ENCODE results near the gene RTP5.

Gene RTP5

DNA sequence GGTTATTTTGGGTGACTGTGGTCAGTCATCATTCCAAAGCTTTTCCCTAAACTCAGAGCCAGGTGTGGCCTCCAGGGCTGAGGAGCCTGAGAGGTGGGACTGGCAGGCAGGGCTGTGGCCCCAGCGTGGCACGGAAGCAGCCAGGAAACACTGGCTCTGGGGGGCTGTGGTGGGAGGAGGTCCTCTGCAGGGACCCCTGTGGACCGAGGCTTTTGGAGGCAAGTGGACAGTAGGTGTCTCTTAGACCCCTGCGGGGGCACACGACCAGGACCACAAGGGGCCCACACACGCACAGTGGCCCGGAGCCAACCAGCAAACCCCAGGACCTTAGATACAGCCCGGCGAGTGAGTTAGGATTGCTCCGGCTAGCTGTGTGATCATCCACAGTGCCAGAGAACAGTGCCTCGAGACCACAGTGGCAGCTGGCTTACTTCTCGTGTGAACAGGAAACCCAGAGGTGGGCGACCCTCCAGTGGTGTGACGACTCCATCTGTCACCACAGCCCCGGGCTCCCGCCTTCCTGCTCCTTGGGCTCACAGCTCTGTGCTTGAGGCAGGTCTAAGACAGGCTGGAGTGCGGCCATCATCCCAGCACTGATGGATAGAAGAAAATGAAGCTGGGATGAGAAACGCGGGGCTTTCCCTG is 1.6 kb upstream of the RTP5 start:
- TF ChIP-seq, protein P1, sequence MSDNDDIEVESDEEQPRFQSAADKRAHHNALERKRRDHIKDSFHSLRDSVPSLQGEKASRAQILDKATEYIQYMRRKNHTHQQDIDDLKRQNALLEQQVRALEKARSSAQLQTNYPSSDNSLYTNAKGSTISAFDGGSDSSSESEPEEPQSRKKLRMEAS (IDR thresholded peaks at IDR 0.05; ENCODE audit: low read depth, low read length), result no peak
- TF ChIP-seq, protein P2, sequence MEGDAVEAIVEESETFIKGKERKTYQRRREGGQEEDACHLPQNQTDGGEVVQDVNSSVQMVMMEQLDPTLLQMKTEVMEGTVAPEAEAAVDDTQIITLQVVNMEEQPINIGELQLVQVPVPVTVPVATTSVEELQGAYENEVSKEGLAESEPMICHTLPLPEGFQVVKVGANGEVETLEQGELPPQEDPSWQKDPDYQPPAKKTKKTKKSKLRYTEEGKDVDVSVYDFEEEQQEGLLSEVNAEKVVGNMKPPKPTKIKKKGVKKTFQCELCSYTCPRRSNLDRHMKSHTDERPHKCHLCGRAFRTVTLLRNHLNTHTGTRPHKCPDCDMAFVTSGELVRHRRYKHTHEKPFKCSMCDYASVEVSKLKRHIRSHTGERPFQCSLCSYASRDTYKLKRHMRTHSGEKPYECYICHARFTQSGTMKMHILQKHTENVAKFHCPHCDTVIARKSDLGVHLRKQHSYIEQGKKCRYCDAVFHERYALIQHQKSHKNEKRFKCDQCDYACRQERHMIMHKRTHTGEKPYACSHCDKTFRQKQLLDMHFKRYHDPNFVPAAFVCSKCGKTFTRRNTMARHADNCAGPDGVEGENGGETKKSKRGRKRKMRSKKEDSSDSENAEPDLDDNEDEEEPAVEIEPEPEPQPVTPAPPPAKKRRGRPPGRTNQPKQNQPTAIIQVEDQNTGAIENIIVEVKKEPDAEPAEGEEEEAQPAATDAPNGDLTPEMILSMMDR (IDR thresholded peaks at IDR 0.05; ENCODE audit: low read depth, low read length), result no peak
- no peak for TF ChIP-seq MYC (IDR thresholded peaks at IDR 0.05; ENCODE audit: low read depth, low read length)
- TF ChIP-seq POLR2A (IDR thresholded peaks at IDR 0.05; ENCODE audit: extremely low read depth, insufficient read length), result no peak
- no peak overlapping the region for H3K4me3 ChIP-seq (ENCODE audit: low read depth, low read length)
- no peak for DNase-seq (ENCODE audit: low read depth)

DNA sequence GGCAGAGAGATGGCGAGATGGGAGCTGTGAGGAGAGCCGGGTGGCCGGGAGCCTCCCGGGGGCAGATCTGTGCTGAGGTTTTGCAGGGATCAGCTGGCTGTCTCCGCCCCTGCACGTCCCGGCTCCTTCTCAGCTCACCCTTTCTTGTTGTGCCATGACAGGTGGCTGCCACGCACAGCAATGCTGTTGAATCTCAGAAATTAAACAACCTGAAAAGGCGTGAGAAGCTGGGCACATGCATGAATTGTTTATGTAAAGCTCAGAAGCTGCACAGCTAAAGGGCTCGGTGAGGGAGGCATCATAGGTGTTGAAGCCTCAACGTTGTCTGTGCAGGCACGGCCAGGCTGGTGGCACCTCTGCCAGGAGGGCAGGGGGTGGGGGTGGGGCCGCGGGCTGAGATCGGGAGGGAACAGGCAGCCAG is 858 bp upstream of the RTP5 start:
- TF ChIP-seq, protein P2 (IDR thresholded peaks at IDR 0.05; ENCODE audit: low read depth, low read length), result no peak
- no peak for TF ChIP-seq POLR2A (IDR thresholded peaks at IDR 0.05; ENCODE audit: extremely low read depth, insufficient read length)
- TF ChIP-seq, protein P1 (IDR thresholded peaks at IDR 0.05; ENCODE audit: low read depth, low read length), result no peak
- no peak for TF ChIP-seq MYC (IDR thresholded peaks at IDR 0.05; ENCODE audit: low read depth, low read length)
- DNase-seq (ENCODE audit: low read depth), result no peak
- no peak overlapping the region for H3K4me3 ChIP-seq (ENCODE audit: low read depth, low read length)

DNA sequence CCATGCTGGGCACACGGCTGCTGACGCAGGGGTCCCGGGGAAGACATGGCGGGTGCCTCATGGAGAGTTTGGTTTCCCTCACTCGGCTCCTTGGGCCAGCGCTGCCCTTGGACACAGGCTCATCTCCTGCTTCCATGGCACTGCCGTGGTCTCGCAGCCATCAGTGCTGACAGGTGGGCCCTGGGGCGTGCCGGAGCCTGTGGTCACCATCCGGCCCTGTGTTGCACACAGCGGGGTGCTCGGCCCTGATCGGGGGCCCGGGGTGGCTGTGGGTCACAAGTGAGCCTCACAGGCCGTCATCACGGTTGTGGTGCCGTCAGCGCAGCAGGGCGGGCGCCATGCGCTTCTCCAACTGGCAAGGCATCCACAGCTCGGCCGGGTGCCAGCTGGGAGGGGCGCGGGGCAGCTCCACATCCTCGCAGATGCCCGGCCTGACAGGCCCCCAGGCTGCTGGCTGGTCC is 582 bp downstream of the RTP5 start:
- TF ChIP-seq, protein P1 (IDR thresholded peaks at IDR 0.05; ENCODE audit: low read depth, low read length), result no peak
- TF ChIP-seq POLR2A (IDR thresholded peaks at IDR 0.05; ENCODE audit: extremely low read depth, insufficient read length), result no peak
- TF ChIP-seq, protein P2 (IDR thresholded peaks at IDR 0.05; ENCODE audit: low read depth, low read length), result no peak
- TF ChIP-seq MYC (IDR thresholded peaks at IDR 0.05; ENCODE audit: low read depth, low read length), result no peak
- no peak for DNase-seq (ENCODE audit: low read depth)
- no peak overlapping the region for H3K4me3 ChIP-seq (ENCODE audit: low read depth, low read length)

DNA sequence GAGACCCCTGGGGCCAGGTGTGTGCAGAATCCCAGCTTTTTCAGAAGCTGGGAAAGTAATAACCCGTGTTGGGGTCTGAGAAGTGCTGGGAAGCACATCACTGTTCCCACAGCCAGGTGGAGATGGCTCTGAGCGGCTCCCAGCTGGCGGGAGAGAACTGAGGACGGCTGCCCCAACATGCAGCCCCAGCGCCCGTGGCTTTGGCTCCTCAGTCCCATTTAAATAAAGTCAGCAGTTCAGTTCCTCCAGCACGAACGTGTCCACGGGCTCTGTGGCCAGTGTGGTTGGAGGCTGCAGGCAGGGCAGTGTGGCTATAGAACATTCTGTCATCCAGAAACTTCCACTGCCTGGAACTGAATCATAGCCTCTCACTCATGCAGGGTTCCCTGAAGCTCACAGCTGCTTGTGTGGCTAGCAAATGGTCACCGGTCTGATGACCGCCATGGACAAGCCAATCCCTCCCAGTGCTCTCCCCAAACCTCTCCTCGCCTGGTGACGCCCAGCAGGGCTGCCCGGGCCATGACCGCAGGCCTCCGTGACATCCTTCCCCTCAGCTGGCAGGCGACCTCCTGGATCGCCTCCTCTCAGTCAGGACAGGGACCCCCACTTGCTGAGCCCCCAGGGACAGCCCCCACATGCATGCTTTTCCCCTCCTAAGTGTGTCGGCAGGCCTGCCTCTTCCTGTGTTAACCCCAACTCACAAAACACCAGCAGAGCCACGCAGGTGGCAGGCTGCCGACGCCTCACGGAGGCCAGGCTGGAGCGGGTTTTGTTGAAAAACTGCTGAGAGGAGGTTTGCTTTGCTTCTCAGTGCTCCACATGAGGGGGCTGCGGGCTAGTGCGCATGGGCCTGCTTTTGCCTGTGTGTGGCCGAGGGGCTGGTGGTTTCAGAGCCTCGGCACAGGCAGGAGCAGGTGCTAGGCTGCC is 1.3 kb downstream of the RTP5 start:
- no peak overlapping the region for H3K4me3 ChIP-seq (ENCODE audit: low read depth, low read length)
- DNase-seq (ENCODE audit: low read depth), result no peak
- TF ChIP-seq, protein P1 (IDR thresholded peaks at IDR 0.05; ENCODE audit: low read depth, low read length), result no peak
- TF ChIP-seq, protein P2 (IDR thresholded peaks at IDR 0.05; ENCODE audit: low read depth, low read length), result no peak
- TF ChIP-seq MYC (IDR thresholded peaks at IDR 0.05; ENCODE audit: low read depth, low read length), result no peak
- no peak for TF ChIP-seq POLR2A (IDR thresholded peaks at IDR 0.05; ENCODE audit: extremely low read depth, insufficient read length)

DNA sequence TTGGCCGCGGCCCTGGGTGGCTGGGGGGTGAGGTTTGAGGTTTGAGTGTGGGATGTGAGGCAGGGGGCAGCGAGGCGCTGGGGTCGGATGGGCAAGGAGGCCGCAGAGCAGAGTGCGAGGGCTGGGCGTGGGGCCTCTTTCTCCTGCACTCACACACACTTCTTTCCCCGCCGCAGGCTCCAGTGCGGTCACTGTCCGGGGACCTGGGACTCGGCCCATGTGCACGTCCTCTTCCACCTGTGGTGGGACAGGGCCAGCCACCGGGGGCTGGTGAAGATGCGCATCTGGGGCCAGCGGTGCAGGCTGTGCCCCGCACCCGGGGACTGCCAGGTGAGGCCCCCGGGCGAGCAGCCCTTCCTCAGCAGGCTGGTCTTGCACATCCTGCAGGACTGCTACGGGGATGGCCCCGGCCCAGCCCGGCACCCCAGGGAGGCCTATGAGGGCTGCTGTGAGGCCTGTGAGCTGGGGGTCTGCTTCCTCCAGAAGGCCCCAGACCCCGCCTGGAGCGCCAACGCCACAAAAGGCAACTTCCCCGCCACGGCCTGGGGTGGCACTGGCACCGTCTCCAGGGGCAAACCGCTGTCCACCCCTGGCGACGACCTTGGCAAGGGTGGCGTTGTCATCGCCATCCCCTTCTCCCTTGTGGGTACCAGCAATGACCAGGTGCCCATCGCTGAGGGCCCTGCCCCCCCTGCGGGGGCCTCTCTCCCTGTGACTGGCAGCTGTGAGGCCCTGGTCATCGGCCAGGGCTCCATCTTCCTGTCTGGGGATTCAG is 2.2 kb downstream of the RTP5 start:
- TF ChIP-seq POLR2A (IDR thresholded peaks at IDR 0.05; ENCODE audit: extremely low read depth, insufficient read length) (no peak), MYC (IDR thresholded peaks at IDR 0.05; ENCODE audit: low read depth, low read length) (no peak)
- TF ChIP-seq, protein P1 (IDR thresholded peaks at IDR 0.05; ENCODE audit: low read depth, low read length), result no peak
- TF ChIP-seq, protein P2 (IDR thresholded peaks at IDR 0.05; ENCODE audit: low read depth, low read length), result no peak
- no peak overlapping the region for H3K4me3 ChIP-seq (ENCODE audit: low read depth, low read length)
- no peak for DNase-seq (ENCODE audit: low read depth)

All from NB4 (cell line).